ENCODE data around the gene ETF1. TPM values are rescaled to one million over a fixed set of nuclear protein-coding genes. Genes with fewer than 3 reads are reported as not detected.

Gene ETF1
- total and polyA plus RNA-seq, 9 of the 15 experiments (the other 6 are each of a cell fraction or from before 2014, with no cell fraction given) = 53.7 to 209 (median 164) TPM

DNA sequence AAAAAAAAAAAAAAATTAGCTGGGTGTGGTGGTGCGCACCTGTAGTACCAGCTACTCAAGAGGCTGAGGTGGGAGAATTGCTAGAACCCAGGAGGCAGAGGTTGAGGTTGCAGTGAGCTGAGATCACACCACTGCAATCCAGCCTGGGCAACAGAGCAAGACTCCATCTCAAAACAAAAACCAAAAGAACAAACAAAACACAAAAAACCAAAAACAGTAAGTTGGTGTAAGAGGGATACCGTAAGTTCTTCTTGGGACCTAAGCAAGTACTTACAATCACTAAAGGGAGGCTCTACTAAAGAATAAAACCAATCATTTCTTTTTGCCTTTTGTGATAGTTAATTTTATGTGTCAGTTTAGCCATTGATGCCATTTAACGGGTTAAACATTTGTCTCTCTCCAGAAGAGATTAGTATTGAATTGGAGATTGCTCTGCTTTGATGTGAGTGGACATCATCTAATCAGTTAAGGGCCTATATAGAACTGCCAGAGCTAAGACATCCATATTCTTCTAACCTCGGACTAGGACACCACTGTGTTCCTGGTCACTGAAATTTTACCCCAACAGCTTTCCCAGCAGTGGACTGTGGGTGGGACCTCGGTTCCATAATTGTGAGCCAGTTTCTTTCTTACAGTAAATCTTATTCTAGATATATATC is 10.5 kb upstream of the ETF1 start (continued):
- TF ChIP-seq, protein P1, sequence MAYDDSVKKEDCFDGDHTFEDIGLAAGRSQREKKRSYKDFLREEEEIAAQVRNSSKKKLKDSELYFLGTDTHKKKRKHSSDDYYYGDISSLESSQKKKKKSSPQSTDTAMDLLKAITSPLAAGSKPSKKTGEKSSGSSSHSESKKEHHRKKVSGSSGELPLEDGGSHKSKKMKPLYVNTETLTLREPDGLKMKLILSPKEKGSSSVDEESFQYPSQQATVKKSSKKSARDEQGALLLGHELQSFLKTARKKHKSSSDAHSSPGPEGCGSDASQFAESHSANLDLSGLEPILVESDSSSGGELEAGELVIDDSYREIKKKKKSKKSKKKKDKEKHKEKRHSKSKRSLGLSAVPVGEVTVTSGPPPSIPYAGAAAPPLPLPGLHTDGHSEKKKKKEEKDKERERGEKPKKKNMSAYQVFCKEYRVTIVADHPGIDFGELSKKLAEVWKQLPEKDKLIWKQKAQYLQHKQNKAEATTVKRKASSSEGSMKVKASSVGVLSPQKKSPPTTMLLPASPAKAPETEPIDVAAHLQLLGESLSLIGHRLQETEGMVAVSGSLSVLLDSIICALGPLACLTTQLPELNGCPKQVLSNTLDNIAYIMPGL (CRISPR knock-in tag; IDR thresholded peaks at IDR 0.05) = no peak
- no peak for TF ChIP-seq ZNF347 (CRISPR knock-in tag; IDR thresholded peaks at IDR 0.05; ENCODE audit: low read depth)
- TF ChIP-seq, protein P2, sequence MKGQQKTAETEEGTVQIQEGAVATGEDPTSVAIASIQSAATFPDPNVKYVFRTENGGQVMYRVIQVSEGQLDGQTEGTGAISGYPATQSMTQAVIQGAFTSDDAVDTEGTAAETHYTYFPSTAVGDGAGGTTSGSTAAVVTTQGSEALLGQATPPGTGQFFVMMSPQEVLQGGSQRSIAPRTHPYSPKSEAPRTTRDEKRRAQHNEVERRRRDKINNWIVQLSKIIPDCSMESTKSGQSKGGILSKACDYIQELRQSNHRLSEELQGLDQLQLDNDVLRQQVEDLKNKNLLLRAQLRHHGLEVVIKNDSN (CRISPR knock-in tag; IDR thresholded peaks at IDR 0.05) = no peak
- TF ChIP-seq, protein P3, sequence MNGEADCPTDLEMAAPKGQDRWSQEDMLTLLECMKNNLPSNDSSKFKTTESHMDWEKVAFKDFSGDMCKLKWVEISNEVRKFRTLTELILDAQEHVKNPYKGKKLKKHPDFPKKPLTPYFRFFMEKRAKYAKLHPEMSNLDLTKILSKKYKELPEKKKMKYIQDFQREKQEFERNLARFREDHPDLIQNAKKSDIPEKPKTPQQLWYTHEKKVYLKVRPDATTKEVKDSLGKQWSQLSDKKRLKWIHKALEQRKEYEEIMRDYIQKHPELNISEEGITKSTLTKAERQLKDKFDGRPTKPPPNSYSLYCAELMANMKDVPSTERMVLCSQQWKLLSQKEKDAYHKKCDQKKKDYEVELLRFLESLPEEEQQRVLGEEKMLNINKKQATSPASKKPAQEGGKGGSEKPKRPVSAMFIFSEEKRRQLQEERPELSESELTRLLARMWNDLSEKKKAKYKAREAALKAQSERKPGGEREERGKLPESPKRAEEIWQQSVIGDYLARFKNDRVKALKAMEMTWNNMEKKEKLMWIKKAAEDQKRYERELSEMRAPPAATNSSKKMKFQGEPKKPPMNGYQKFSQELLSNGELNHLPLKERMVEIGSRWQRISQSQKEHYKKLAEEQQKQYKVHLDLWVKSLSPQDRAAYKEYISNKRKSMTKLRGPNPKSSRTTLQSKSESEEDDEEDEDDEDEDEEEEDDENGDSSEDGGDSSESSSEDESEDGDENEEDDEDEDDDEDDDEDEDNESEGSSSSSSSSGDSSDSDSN (IDR thresholded peaks at IDR 0.05; ENCODE audit: borderline replicate concordance in 1 of 2, low read depth in 2 of 2, low read length in 2 of 2) = no peak
- TF ChIP-seq BACH1 (tag; IDR thresholded peaks at IDR 0.05) = no peak
- no peak for TF ChIP-seq NFXL1 (CRISPR knock-in tag; IDR thresholded peaks at IDR 0.05)
- TF ChIP-seq ZSCAN32 (CRISPR knock-in tag; IDR thresholded peaks at IDR 0.05) = peak; percentile 69; the same call in 1 of the 2 replicates
- TF ChIP-seq, protein P4, sequence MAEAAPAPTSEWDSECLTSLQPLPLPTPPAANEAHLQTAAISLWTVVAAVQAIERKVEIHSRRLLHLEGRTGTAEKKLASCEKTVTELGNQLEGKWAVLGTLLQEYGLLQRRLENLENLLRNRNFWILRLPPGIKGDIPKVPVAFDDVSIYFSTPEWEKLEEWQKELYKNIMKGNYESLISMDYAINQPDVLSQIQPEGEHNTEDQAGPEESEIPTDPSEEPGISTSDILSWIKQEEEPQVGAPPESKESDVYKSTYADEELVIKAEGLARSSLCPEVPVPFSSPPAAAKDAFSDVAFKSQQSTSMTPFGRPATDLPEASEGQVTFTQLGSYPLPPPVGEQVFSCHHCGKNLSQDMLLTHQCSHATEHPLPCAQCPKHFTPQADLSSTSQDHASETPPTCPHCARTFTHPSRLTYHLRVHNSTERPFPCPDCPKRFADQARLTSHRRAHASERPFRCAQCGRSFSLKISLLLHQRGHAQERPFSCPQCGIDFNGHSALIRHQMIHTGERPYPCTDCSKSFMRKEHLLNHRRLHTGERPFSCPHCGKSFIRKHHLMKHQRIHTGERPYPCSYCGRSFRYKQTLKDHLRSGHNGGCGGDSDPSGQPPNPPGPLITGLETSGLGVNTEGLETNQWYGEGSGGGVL (CRISPR knock-in tag; IDR thresholded peaks at IDR 0.05) = no peak
- TF ChIP-seq RBM22 (IDR thresholded peaks at IDR 0.05; ENCODE audit: low read depth, low read length, poor library complexity, severe bottlenecking) = peak; percentile 36
- TF ChIP-seq, protein P5, sequence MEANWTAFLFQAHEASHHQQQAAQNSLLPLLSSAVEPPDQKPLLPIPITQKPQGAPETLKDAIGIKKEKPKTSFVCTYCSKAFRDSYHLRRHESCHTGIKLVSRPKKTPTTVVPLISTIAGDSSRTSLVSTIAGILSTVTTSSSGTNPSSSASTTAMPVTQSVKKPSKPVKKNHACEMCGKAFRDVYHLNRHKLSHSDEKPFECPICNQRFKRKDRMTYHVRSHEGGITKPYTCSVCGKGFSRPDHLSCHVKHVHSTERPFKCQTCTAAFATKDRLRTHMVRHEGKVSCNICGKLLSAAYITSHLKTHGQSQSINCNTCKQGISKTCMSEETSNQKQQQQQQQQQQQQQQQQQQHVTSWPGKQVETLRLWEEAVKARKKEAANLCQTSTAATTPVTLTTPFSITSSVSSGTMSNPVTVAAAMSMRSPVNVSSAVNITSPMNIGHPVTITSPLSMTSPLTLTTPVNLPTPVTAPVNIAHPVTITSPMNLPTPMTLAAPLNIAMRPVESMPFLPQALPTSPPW (CRISPR knock-in tag; IDR thresholded peaks at IDR 0.05) = no peak
- TF ChIP-seq, protein P6, sequence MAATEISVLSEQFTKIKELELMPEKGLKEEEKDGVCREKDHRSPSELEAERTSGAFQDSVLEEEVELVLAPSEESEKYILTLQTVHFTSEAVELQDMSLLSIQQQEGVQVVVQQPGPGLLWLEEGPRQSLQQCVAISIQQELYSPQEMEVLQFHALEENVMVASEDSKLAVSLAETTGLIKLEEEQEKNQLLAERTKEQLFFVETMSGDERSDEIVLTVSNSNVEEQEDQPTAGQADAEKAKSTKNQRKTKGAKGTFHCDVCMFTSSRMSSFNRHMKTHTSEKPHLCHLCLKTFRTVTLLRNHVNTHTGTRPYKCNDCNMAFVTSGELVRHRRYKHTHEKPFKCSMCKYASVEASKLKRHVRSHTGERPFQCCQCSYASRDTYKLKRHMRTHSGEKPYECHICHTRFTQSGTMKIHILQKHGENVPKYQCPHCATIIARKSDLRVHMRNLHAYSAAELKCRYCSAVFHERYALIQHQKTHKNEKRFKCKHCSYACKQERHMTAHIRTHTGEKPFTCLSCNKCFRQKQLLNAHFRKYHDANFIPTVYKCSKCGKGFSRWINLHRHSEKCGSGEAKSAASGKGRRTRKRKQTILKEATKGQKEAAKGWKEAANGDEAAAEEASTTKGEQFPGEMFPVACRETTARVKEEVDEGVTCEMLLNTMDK (IDR thresholded peaks at IDR 0.05; ENCODE audit: borderline replicate concordance, insufficient read depth, low read depth, low read length, poor library complexity, severe bottlenecking) = no peak
- no peak for TF ChIP-seq CCNT2 (IDR thresholded peaks at IDR 0.05; ENCODE audit: borderline replicate concordance, extremely low read depth, insufficient read length, low read depth, low read length)
- TF ChIP-seq SMAD2 (IDR thresholded peaks at IDR 0.05; ENCODE audit: low read depth, low read length) = no peak
